Tongue (tissue), 2 donors: Measurements from ENCODE around the gene FGFR1OP2. TPM values are rescaled to one million over a fixed set of nuclear protein-coding genes. Genes with fewer than 3 reads are reported as not detected.
A peak's percentile ranks its signal among the peaks of the same experiment; 100 is the strongest.
"Not testable (repeated sequence)": the region's sequence is repeated elsewhere in the genome, so short reads cannot be mapped to it uniquely, and the experiment has no call there.

Experiments used
- DNase-seq: peaks from one replicate; pipeline ENCODE4 v3.0.0-alpha.2; 2015
- total RNA-seq: library from RNA; depleted of rRNA; stranded (reverse); fragments of >200 nt; gene quantifications from one replicate; pipeline ENCODE4 v1.2.3, GENCODE V29; 2014

Gene FGFR1OP2
- total RNA-seq, 1 donor from 2014 or later = 83.6 TPM

DNA sequence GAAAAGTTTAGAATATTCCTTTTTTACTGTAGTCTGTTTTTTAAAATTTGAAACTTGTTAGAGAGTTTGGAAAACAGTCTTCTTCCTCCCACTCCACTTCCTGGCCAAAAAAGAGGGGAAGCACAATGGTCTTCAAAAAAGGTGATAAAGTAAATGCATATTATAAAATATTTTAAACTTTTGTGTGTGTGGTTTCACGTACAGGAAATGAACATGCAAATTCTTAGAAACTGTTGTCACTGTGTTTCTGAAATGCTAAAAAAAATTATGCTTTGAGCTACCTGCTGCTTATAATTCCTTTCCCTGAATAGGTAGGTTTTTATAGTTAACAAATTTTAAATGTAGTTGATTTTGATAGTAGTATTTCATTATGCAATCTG, 2.9 kb downstream of the FGFR1OP2 start:
- no peak for DNase-seq

DNA sequence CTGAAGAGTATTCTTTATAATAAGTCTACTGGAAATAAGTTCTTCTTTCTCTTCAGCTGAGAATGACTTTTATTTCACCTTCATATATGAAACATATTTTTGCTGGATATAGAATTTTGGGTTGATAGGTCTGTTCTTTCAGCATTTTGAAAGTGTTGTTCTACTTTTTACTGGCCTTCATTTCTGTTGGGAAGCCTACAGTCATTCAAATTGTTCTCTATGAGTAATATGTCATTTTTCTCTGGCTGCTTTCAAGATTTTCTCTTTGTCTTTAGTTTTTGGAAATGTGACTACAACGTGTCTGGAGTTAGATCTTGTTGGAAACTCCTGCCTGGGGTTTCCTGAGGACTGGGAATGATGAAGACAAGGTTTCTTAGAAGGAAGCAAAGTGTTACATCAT, 10.0 kb downstream of the FGFR1OP2 start:
- no peak for DNase-seq

DNA sequence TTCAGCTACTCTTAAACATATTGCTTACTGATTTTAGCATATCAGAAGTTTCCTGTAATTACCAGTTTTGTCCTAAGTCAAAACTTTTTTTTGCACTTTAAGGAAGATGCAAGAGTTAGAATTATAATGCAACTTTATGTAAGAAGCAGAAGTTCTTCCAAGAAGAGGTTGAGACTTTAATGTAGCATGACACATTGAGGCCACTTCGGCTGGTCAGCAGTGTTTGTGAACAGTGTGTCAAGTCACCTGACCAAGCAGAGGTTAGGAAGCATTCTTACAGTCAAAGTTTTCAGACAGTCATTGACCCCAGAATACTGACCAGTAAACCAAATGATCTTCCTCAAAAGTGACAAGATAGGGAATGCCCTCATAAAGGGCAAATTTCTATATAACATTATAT, 15.2 kb downstream of the FGFR1OP2 start:
- DNase-seq = no peak

DNA sequence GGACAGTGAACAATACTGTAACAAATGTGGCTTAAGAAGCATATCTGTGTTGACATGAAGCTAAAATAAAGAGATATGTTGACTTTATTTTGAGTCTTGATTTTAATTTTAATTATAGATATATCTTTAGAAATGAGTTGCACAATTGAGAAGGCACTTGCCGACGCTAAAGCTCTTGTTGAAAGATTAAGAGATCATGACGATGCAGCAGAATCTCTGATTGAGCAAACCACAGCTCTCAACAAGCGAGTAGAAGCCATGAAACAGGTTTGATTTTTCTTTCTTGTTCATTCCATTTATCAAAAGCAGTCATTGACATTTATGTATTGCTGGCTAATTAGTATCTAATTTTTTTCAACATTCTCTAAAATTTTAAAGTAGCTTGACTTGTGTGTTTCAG, 15.8 kb downstream of the FGFR1OP2 start:
- DNase-seq = no peak

DNA sequence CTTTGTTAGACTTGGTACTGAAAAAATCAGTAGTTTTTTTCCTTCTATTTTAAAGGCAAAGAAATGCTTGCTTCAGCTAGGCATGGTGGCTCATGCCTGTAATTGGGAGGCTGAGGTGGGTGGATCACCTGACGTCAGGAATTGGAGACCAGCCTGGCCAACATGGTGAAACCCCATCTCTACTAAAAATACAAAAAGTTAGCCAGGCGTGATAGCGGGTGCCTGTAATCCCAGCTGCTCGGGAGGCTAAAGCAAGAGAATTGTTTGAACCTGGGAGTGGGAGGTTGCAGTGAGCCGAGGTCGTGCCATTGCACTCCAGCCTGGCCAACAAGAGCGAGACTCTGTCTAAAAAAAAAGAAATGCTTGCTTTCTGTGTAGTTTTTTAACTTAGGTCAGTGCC, 23.1 kb downstream of the FGFR1OP2 start:
- DNase-seq = not testable (repeated sequence)

DNA sequence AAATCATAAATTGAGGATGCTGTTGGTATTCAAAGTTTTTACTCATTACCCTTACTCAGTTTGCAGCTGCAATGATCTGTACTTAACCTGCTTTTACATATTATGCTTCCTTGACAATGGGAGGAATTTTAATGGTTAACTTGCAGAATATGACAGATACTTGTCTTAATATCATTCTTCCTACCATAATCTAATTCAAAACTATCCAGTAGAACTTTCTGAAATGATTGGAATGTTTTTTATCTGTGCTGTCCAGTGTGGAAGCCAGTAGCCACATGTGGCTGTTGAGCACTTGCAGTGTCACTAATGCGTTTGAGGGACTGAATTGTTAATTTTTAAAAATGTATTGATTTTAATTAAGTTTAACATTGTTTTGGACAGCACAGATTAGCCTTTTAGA, 23.5 kb downstream of the FGFR1OP2 start:
- no peak for DNase-seq

DNA sequence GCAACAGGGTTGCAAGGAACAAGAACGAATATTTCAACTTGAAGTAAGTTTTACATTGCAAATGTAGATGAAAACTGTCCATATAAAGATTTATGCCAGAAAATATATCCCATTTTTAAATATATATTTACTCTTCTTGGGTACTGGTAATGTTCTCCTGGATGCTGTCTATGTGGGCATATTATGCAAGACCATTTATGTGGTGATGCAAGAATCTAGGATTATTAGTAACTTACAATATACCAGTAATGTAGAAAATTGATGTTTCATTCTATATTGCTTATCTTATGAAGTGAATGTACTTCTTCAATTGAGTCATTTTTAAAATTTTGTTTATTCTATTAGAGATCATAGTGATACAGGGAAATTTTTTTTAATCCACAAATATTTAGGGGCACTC, 25.1 kb downstream of the FGFR1OP2 start:
- no peak for DNase-seq

DNA sequence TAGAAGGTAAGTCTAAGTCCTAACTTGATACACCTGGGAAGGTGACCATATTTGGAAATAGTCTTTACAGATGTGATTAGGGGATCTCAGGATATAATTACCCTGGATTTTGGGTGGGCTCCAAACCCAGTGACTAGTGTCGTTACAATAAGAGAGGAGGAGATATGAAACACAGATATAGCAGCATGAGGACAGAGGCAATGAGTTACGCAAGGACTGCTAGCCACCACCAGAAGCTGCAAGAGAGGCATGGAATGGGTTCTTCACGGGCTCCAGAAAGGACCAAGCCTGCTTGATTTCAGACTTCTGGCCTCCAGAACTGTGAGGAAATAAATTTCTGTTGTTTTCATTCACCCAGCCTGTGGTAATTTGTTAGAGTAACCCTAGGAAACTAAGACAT, 28.6 kb downstream of the FGFR1OP2 start:
- DNase-seq = no peak

DNA sequence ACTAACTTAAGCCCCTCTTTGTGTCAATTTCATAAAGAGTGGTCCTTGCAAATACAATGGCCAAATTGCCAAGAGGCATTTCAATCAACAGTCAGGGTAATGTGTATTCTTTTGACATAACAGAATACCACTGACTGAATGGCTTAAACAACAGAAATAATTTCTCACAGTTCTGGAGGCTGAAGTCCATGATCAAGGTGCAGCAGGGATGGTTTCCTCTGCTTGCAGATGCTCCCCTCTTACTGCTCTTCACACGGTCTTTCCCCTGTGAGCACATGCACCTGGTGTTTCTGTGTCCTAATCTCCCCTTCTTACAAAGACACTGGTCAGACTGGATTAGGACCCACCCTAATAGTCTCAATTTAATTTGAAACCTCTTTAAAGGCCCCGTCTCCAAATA, 31.9 kb downstream of the FGFR1OP2 start:
- no peak for DNase-seq

DNA sequence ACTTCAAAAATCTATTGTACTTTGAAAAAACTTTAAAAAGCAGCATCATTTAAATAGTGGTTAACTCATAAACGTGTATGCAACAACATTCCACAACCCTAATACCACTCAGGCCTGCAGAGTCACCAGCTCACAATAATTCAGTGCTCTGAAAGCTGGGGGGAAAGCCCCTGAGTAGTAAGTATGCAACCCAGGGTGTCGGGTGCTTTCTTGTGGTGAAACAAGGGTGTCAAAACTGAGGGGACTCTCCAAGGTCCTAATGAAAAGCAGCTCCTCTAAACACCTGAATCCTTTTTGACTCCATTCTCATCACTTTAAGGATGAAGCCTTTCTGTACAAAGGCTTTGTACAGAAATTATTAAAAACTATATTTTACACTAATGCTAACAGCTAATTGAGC, 33.7 kb downstream of the FGFR1OP2 start:
- DNase-seq = no peak

DNA sequence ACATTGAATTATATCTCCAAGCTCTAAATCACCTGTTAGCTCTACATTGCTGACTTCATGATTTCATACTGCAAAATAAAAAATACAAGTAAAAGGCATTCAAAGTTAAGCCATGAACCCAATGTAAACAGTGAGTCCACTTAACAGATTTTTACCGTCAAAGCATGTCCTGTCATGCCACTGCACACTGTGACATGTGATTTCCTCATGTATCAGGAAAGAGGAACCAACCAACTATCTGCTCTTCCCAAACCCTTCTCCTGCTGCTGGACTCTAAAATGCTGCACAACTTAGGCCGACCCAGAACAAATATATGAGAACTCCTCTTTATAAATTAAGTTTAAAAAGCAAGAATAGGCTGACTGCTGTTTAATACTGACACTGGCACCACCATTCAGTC, 38.4 kb downstream of the FGFR1OP2 start:
- DNase-seq = peak; percentile 8

DNA sequence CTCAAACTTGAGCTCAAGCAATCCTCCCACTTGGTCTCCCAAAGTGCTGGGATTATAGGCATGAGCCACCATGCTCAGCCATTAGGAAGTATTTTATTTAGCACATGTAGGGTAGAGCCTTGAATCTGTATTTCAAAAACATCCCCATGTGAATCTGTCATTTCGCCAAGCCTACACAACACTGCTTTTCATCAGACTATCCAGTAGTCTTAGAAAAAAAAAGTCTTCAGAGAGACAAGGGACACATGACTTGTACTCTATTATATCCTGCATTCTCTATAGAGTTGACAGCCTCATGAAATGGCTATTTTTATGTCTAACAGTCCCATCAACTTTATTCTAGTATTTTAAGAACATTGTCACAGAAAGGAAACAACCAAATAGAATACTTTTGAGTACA, 40.5 kb downstream of the FGFR1OP2 start:
- DNase-seq = no peak

DNA sequence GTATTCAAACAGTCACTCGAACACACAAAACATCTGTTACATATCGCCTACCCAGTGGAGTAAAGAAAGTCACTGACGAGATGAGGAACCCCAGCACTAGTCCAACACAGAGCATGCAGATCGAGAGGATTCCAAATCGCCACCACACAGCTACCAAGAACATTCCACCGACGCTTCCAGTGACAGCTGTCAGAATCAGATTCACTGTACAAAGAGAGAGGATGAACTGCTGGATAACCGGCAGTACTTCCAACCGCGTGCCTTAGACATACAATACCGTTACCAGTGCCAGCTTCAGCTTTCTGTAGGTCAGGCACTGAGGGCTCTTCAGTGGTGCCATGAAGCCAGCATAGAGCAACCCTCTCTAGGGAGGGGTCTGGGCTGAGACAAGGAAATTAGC, 41.5 kb downstream of the FGFR1OP2 start:
- no peak for DNase-seq

DNA sequence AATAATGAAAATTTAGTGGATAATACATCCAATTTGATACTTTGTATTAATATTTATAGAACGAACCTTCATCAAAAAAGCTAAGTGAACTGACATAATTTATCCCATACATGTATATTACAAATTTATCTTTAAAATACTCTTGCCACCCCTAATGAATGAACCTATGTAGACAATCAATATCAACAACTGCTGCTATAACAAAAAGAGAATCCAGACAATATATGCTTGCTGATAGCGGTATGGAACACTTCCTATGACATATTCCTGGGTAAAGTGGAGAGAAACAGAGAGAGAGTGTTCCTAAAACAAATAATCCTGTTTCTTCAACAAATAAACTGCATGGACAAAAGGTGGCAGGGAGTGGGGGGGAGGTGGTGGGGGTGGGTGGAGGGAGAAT, 44.6 kb downstream of the FGFR1OP2 start:
- no peak for DNase-seq

DNA sequence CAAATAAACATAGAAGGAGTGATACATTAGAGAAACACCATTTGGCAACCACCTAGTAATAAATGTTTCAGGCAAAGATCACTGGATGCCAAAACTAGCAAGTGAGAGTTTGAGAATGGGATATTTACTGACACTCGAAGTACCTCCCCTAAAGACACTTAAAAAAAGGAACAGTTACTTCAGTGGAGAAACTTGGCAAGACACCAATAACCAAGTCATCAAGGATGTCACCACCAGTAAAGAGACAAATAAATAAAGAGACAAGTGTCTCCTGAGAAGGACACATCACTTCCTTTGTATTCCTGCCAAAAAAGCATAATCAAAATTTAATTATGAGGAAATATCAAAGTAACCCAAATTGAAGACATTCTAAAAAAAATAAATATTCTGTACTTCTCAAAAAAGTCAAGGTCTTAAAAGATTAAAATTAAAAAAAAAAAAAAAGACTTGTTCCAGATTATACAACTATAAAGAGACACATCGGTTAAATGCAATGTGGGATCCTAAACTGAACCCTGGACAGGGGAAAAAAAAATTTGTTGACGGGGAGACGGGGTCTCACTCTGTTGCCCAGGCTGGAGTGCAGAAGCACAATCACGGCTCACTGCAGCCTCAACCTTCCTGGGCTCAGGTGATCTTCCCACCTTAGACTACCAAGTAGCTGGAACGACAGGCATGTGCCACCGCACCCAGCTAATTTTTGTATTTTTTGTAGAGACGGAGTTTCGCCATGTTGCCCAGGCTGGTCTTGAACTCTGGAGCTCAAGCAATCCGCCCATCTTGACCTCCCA, 49.6 kb downstream of the FGFR1OP2 start:
- peak; percentile 14 for DNase-seq

DNA sequence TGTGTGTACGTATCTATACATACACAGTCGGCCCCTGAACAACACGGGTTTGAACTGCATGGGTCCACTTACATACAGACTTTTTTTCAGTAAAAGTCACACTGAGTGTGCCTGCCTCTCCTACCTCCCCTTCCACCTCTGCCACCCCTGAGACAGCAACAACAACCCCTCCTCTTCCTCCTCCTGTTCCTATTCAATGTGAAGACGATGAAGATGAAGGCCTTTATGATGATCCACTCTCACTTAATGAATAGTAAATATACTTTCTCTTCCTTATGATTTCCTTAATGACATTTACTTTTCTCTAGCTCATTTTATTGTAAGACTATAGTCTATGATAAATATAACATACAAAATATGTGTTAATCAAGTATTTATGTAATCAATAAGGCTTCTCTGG, 50.4 kb downstream of the FGFR1OP2 start:
- DNase-seq = no peak

DNA sequence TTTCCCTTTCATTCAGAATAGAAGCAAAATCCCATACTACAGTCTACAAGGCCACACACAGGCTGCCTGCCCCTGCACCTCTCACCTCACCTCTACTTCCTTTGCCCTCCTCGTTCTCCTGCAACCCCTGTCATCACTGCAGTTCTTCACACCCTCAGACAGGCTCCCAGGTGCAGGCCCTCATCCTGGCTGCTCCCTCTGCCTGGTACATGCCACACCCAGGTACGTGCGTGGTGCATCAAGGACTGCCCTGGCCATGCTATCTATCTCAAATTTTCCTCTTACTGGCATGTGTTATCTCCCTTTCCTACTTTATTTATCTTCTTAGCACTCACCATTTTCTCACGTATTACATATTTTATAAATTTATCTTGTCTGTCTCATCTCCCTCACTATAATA, 51.6 kb downstream of the FGFR1OP2 start:
- DNase-seq = no peak

DNA sequence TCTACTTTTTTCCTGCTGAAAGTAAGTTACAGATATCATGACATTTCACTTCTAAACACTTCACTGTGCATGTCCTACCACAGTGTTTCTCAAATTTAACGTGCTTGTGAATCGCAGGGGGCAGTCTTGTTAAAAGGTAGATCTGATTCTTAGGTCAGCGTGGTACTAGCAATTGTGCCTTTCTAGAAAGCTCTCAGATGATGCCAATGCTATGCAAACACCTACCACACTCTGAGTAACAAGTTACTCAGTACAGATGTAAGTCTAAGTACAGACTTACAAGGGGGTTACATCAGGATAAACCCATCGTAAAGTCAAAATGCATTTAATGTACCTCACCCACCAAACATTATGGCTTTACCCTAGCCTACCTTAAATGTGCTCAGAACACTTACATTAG, 53.6 kb downstream of the FGFR1OP2 start:
- DNase-seq = no peak

DNA sequence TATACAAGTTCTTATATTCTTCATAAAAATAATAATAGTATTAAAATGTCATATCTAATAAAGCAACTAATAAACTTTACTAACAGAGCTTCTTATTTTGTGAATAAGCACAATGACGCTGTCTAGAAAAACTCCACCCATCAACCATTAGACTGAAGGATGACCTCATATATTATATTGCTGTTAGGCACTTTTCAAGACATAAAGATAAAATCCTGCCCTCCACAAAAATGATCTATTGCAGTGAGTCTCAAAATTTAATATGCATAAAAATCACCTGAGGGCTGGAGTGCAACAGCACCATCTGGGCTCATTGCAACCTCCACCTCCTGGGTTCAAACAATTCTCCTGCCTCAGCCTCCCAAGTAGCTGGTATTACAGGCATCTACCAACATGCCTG, 55.8 kb downstream of the FGFR1OP2 start:
- DNase-seq = no peak

DNA sequence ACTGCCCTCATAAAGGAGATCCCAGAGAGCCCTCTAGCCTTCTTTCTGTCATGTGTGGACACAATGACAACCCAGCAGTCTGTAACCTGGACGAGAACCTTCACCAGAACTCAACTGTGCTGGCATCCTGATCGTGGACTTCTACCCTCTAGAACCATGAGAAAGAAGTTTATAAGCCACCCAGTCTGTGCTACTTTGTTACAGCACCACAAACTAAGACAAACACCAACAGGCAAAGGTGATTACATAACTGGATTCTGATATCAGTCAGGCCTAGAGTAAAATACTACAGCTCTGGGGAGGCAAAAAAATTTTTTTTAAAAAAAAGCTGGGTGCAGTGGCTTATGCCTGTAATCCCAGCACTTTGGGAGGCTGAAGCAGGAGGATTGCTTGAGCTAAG, 57.4 kb downstream of the FGFR1OP2 start:
- no peak for DNase-seq

DNA sequence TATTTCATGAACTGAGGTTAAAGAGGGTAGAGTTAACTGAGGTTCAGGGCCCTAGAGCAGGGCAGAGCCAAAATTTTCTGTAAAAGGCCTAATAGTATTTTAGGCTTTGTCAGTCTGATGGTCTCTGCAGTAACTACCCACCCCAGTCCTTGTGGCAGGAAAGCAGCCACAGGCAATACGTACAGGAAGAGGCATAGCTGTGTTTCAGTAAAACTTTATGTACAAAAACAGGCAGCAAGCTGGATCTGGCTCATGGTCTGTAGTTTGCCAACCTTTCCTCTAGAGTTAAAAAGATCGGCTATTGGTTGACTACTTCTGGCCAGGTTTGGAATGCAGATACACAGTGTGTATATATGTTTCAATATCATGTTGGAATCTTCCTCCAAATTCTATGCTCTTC, 58.7 kb downstream of the FGFR1OP2 start:
- DNase-seq = no peak

DNA sequence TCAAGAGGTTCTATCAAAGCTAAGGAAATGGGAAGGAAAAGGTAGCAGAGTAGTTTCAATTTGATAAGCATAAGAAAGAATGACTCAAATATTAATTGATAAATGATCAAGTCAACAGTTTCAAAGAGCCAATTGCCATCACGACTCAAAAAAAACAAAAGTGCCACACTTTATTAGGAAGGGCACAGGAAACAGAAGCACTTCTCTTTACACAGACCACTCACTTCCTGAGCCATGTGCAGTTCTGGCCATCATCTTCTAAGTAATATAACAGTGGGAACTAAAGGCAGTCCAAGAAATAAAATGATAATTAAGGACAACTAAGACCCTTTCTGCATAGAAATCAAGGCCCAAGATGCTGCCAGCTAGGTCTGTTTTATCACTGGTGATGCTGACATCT, 62.7 kb downstream of the FGFR1OP2 start:
- no peak for DNase-seq

DNA sequence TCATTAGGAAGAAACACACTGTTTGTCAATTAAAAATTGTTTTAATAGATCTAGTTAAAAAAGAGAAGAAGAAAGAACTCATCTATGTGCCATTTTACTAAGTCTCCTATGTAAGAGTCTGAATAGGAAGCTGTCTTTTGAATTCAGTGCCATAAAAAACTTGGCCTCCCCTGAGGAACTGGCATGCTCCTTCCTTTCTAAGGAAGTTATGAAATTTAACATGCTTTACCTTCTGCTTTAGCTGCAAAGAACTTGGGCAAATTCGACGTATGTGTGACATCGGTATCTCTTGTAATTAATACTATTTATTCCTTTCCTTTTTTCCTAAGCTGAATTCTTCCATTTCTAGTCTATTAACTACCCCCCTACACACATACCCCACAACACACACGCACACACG, 63.4 kb downstream of the FGFR1OP2 start:
- DNase-seq = no peak

DNA sequence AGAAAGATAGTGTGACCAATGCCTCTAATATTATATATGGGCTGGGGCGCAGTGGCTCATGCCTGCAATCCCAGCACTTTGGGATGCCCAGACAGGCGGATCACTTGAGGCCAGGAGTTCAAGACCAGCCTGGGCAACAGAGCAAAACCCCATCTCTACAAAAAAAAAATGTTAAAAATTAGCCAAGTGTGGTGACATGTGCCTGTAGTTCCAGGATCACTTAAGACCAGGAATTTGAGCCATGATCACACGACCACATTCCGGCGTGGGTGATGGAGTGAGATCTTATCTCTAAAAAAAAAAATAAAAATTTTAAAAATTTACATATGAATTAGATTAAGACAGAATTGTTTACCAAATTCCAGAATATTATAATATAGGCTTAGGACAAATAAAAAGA, 63.9 kb downstream of the FGFR1OP2 start:
- DNase-seq = no peak
